HCT116 (cell line): Measurements from ENCODE around the gene FEV. TPM values are rescaled to one million over a fixed set of nuclear protein-coding genes. Genes with fewer than 3 reads are reported as not detected.

Experiments used
- ATAC-seq: fragments of 200-7000 bp; cut with Tn5 transposase; 2 replicates; pipeline ENCODE4 v1.9.1; 2020; ENCODE audit warnings: mild to moderate bottlenecking, moderate library complexity
- Bru-seq: library from RNA; stranded (reverse); fragments of 400-500 nt; gene quantifications from one replicate; lab custom pipeline; 2021; lab: Mats Ljungman, UMichigan
- BruChase-seq, 2 experiments: library from RNA; stranded (reverse); fragments of 400-500 nt; gene quantifications; one replicate each; lab custom pipeline; 2021; lab: Mats Ljungman, UMichigan
- BruUV-seq: library from RNA; stranded (reverse); fragments of 400-500 nt; replicated peaks from 2 replicates; lab custom pipeline; 2021; lab: Mats Ljungman, UMichigan
- CTCF ChIA-PET: fragments of 300-600 bp; sonication (Branson Sonifier 250); formaldehyde crosslinking; loops from one replicate; lab custom pipeline; 2021; ENCODE audit warnings: antibody characterized with exemption; lab: Charles Lee
- POLR2A ChIA-PET: fragments of 300-600, 350-600 bp; sonication (Branson Sonifier 250); formaldehyde crosslinking; loops from one replicate; lab custom pipeline; 2021; ENCODE audit warnings: antibody characterized with exemption; lab: Charles Lee
- RAD21 ChIA-PET, 2 experiments: fragments of 300-600 bp; sonication (Branson Sonifier 250); formaldehyde crosslinking; loops; one replicate each; lab custom pipeline; 2023; ENCODE audit warnings: low total read pairs in 2 of 2; ENCODE audit not compliant: uncharacterized antibody in 2 of 2, unreplicated experiment in 2 of 2, low non-redundant PET in 1 of 2; lab: Charles Lee
- DNase-seq: peaks from one replicate; pipeline ENCODE4 v3.0.0-alpha.2; 2010; ENCODE audit warnings: low read depth, low spot score
- H2AFZ ChIP-seq: fragments of 200-600 bp; shearing (Covaris generic), sonication (generic); 2 replicates; pipeline ENCODE4 v1.6.1; 2017; ENCODE audit warnings: low read depth, mixed run types, mixed read lengths, antibody characterized with exemption, low read length; ENCODE audit not compliant: poor library complexity, severe bottlenecking
- H3K27ac ChIP-seq: 2 replicates; pipeline ENCODE4 v1.5.1; 2012; ENCODE audit warnings: low read depth, low read length
- H3K27me3 ChIP-seq: fragments of 200-600 bp; sonication (generic); 2 replicates; pipeline ENCODE4 v1.6.1; 2016; ENCODE audit warnings: mixed run types, low read length, mixed read lengths; ENCODE audit not compliant: insufficient read depth
- H3K36me3 ChIP-seq, 2 experiments: fragments of 200-500 bp in 1 of 2; fragments of 200-600 bp in 1 of 2; sonication (Bioruptor generic) in 1 of 2; sonication (generic) in 1 of 2; 2 replicates each; pipeline versions ENCODE4 v1.5.1 to v1.6.1; 2014 to 2016; ENCODE audit warnings: low read length in 2 of 2, inconsistent platforms in 1 of 2, mixed read lengths in 1 of 2, mixed run types in 1 of 2; ENCODE audit not compliant: insufficient read depth in 2 of 2, control insufficient read depth in 1 of 2
- H3K4me1 ChIP-seq, 2 experiments: fragments of 200-600 bp in 1 of 2; sonication (generic) in 1 of 2; 2 replicates each; pipeline versions ENCODE4 v1.5.1 to v1.6.1; 2012 to 2017; ENCODE audit warnings: low read length in 2 of 2, inconsistent platforms in 1 of 2, mild to moderate bottlenecking in 1 of 2, mixed read lengths in 1 of 2, mixed run types in 1 of 2, moderate library complexity in 1 of 2; ENCODE audit not compliant: insufficient read depth in 2 of 2, control insufficient read depth in 1 of 2
- H3K4me2 ChIP-seq: fragments of 200-600 bp; sonication (generic); 2 replicates; pipeline ENCODE4 v1.6.1; 2017; ENCODE audit warnings: mixed run types, low read length, mixed read lengths
- H3K4me3 ChIP-seq, 2 experiments: fragments of 200-600 bp in 1 of 2; sonication (generic) in 1 of 2; replicated peaks in 1 of 2; 2 replicates each; pipeline ENCODE4 v1.5.1; 2011 to 2016; ENCODE audit warnings: low read length in 2 of 2, control low read depth in 1 of 2, low read depth in 1 of 2, mild to moderate bottlenecking in 1 of 2, mixed read lengths in 1 of 2, mixed run types in 1 of 2
- H3K79me2 ChIP-seq: fragments of 200-600 bp; sonication (generic); 2 replicates; pipeline ENCODE4 v1.6.1; 2017; ENCODE audit warnings: mild to moderate bottlenecking, mixed run types, low read length, moderate library complexity, mixed read lengths; ENCODE audit not compliant: insufficient read depth
- H3K9ac ChIP-seq: fragments of 200-600 bp; sonication (generic); 2 replicates; pipeline ENCODE4 v1.6.1; 2016; ENCODE audit warnings: low read length, mixed read lengths
- H3K9me2 ChIP-seq: fragments of 200-600 bp; sonication (generic), shearing (Covaris generic); 2 replicates; pipeline ENCODE4 v1.6.1; 2017; ENCODE audit warnings: mixed run types, mild to moderate bottlenecking, moderate library complexity; ENCODE audit not compliant: insufficient read depth
- H3K9me3 ChIP-seq, 2 experiments: fragments of 200-500 bp in 1 of 2; fragments of 200-600 bp in 1 of 2; sonication (Bioruptor generic) in 1 of 2; sonication (generic) in 1 of 2; 2 replicates each; pipeline ENCODE4 v1.6.1; 2014 to 2017; ENCODE audit warnings: low read length in 2 of 2, mixed read lengths in 2 of 2, inconsistent platforms in 1 of 2, low read depth in 1 of 2, mild to moderate bottlenecking in 1 of 2, mixed run types in 1 of 2, moderate library complexity in 1 of 2; ENCODE audit not compliant: control insufficient read depth in 1 of 2, insufficient read depth in 1 of 2
- H4K20me1 ChIP-seq: fragments of 200-600 bp; sonication (generic), shearing (Covaris generic); 2 replicates; pipeline ENCODE4 v1.6.1; 2017; ENCODE audit warnings: mixed run types, mild to moderate bottlenecking, moderate library complexity; ENCODE audit not compliant: insufficient read depth
- EGR1 ChIP-seq: IDR thresholded peaks from 2 replicates; pipeline ENCODE4 v1.6.1; 2012; ENCODE audit warnings: low read depth
- EZH2 ChIP-seq: fragments of 200-600 bp; sonication (generic); IDR thresholded peaks from 2 replicates; pipeline ENCODE4 v1.6.1; 2017; ENCODE audit warnings: antibody characterized with exemption, mixed run types
- JUND ChIP-seq: IDR thresholded peaks from 2 replicates; pipeline ENCODE4 v1.6.1; 2012
- POLR2A ChIP-seq: IDR thresholded peaks from 2 replicates; pipeline ENCODE4 v1.7.0; 2011; ENCODE audit warnings: borderline replicate concordance; ENCODE audit not compliant: insufficient read depth, insufficient read length; ENCODE audit errors: extremely low read depth
- RAD21 ChIP-seq: IDR thresholded peaks from 2 replicates; pipeline ENCODE4 v1.6.1; 2012; ENCODE audit warnings: low read depth, mild to moderate bottlenecking
- REST ChIP-seq: IDR thresholded peaks from 2 replicates; pipeline ENCODE4 v1.6.1; 2012; ENCODE audit warnings: low read depth
- SIN3A ChIP-seq: IDR thresholded peaks from 2 replicates; pipeline ENCODE4 v1.6.1; 2012; ENCODE audit warnings: low read depth
- SRF ChIP-seq: IDR thresholded peaks from 2 replicates; pipeline ENCODE4 v1.6.1; 2012; ENCODE audit warnings: low read depth
- TCF7L2 ChIP-seq: IDR thresholded peaks from 2 replicates; pipeline ENCODE4 v1.7.0; 2011; ENCODE audit warnings: borderline replicate concordance, inconsistent platforms; ENCODE audit not compliant: insufficient read depth, insufficient read length; ENCODE audit errors: extremely low read depth
- ZNF274 ChIP-seq: fragments of 200-500 bp; sonication (Bioruptor generic); IDR thresholded peaks from 2 replicates; pipeline ENCODE4 v1.6.1; 2014; ENCODE audit warnings: mild to moderate bottlenecking, low read depth, low read length, inconsistent platforms
- intact Hi-C: fragments of 100-400 bp; cut with micrococcal nuclease; formaldehyde crosslinking; loops from 2 replicates; pipeline ENCODE4 v1.10.0; 2022
- long read RNA-seq: library from polyadenylated mRNA; unstranded; transcript quantifications from one replicate; pipeline ENCODE4 v2.0.0, GENCODE V29; 2021; ENCODE audit not compliant: unreplicated experiment
- polyA plus RNA-seq: library from polyadenylated mRNA; unstranded; fragments of >200 nt; gene quantifications from 2 replicates; pipeline ENCODE4 v1.2.1, GENCODE V29; 2012; ENCODE audit warnings: missing spikeins
- total RNA-seq: library from RNA; stranded (reverse); gene quantifications from one replicate; pipeline ENCODE4 v1.2.1, GENCODE V29; 2021; ENCODE audit not compliant: unreplicated experiment

FEV gene
- total RNA-seq (not detected), Bru-seq, nascent RNA (not detected), BruChase-seq, experiment 1, labeled RNA remaining after a 6-hour chase (not detected), BruChase-seq, experiment 2, labeled RNA remaining after a 2-hour chase (not detected)
- not detected in 2 replicates for polyA plus RNA-seq
- long read RNA-seq, result 0 reads

GRCh38 chr2:218985021-218985324 lies at the start of gene FEV:
Gene FEV, minus strand, starts transcription at chr2:218985184. Its CDS starts 109 bp downstream, at chr2:218985075.
- DNase-seq, result no peak
- no peak within 1 kb of the TSS for H3K4me3 ChIP-seq
- no peak within 1 kb of the TSS for H3K27ac ChIP-seq
- ChIA-PET POLR2A (no interaction called here), CTCF (no interaction called here), RAD21 (no interaction called here)
- ATAC-seq, result no peak
- H3K4me1 ChIP-seq, result peaks cover 0 to 4% of the 10 kb centered on the region in 2 experiments; a peak in 1 of 4 replicates
- no peak within 1 kb of the TSS for H3K9ac ChIP-seq
- H3K9me2 ChIP-seq, result no peaks in the 10 kb centered on the region
- H3K27me3 ChIP-seq, result 0 out of 2 replicates have a peak, but pooled peaks cover 8% of the 10 kb centered on the region
- no peak for TF ChIP-seq SIN3A
- no peaks in the 10 kb centered on the region for H3K36me3 ChIP-seq
- H3K9me3 ChIP-seq, result no peaks in the 10 kb centered on the region
- H2AFZ ChIP-seq, result no peak within 1 kb of the TSS
- no TSS peak for BruUV-seq
- H3K79me2 ChIP-seq, result no peaks in the 10 kb centered on the region
- H4K20me1 ChIP-seq, result no peaks in the 10 kb centered on the region
- intact Hi-C loops, result no loop called here
- H3K4me2 ChIP-seq, result no peak within 1 kb of the TSS

- H3K36me3 ChIP-seq, result no peaks in the 10 kb centered on the region
- DNase-seq, result no peak
- no peak for TF ChIP-seq REST
- TF ChIP-seq JUND, result no peak
- no peak for TF ChIP-seq TCF7L2
- no peak for TF ChIP-seq ZNF274
- no peak for TF ChIP-seq EZH2
- no peak for TF ChIP-seq POLR2A
- TF ChIP-seq EGR1, result no peak
- TF ChIP-seq RAD21, result no peak
- no peak for TF ChIP-seq SRF
- RAD21 ChIA-PET, result no interaction called here
- intact Hi-C loops, result no loop called here
- H3K27ac ChIP-seq, result no peak overlapping the region
- H3K9ac ChIP-seq, result no peak overlapping the region
- no peak for ATAC-seq
- no peaks in the 10 kb centered on the region; a peak in 1 of 4 replicates for H3K4me1 ChIP-seq
- H3K79me2 ChIP-seq, result no peaks in the 10 kb centered on the region
- no peaks in the 10 kb centered on the region for H4K20me1 ChIP-seq
- H2AFZ ChIP-seq, result no peak overlapping the region
- H3K4me2 ChIP-seq, result no peak overlapping the region
- H3K9me2 ChIP-seq, result no peaks in the 10 kb centered on the region
- no TSS peak for BruUV-seq
- no peaks in the 10 kb centered on the region for H3K9me3 ChIP-seq
- peaks cover 25% of the 10 kb centered on the region for H3K27me3 ChIP-seq
- H3K4me3 ChIP-seq, result no peak overlapping the region
- POLR2A ChIA-PET, result no interaction called here
- CTCF ChIA-PET, result no interaction called here
Measured at GRCh38 chr2:219032051-219032745, 47.2 kb upstream of the FEV start.
